CD14-positive monocyte (primary cell): Measurements from ENCODE around the gene NKAIN2. TPM values are rescaled to one million over a fixed set of nuclear protein-coding genes. Genes with fewer than 3 reads are reported as not detected.

Source experiments
- DNase-seq, 3 donors: peaks; one replicate each; pipeline ENCODE4 v3.0.0-alpha.2; 2011 to 2022
- H2AFZ ChIP-seq: 2 replicates; pipeline ENCODE4 v1.6.0; 2012; ENCODE audit warnings: mild to moderate bottlenecking, low read depth, low read length, inconsistent platforms; ENCODE audit not compliant: insufficient read depth, poor library complexity, severe bottlenecking
- H3K27ac ChIP-seq, 2 donors: 1 replicate in 1 of 2; 2 replicates in 1 of 2; pipeline ENCODE4 v1.5.1; 2012 to 2013; ENCODE audit warnings: low read length in 2 of 2, control low read depth in 1 of 2, inconsistent platforms in 1 of 2, low read depth in 1 of 2, mild to moderate bottlenecking in 1 of 2
- H3K27me3 ChIP-seq, 2 donors: one replicate each; pipeline versions ENCODE4 v1.6.0 to v1.6.1; 2011 to 2013; ENCODE audit warnings: low read length in 2 of 2; ENCODE audit not compliant: control insufficient read depth in 2 of 2, insufficient read depth in 2 of 2
- H3K36me3 ChIP-seq, 2 donors: replicated peaks in 1 of 2; 1 replicate in 1 of 2; 2 replicates in 1 of 2; pipeline versions ENCODE4 v1.5.1 to v1.6.1; 2012 to 2013; ENCODE audit warnings: low read length in 2 of 2, control low read depth in 1 of 2, inconsistent platforms in 1 of 2, mild to moderate bottlenecking in 1 of 2; ENCODE audit not compliant: insufficient read depth in 2 of 2, control insufficient read depth in 1 of 2
- H3K4me1 ChIP-seq, 2 donors: 1 replicate in 1 of 2; 2 replicates in 1 of 2; pipeline versions ENCODE4 v1.5.1 to v1.6.1; 2012 to 2013; ENCODE audit warnings: low read length in 2 of 2, control low read depth in 1 of 2, inconsistent platforms in 1 of 2, mild to moderate bottlenecking in 1 of 2, moderate library complexity in 1 of 2; ENCODE audit not compliant: insufficient read depth in 2 of 2, control insufficient read depth in 1 of 2
- H3K4me2 ChIP-seq: replicated peaks from 2 replicates; pipeline ENCODE3; 2012; ENCODE audit warnings: low read length, moderate library complexity, mild to moderate bottlenecking; ENCODE audit not compliant: poor library complexity, severe bottlenecking; ENCODE audit errors: extremely low read depth
- H3K4me3 ChIP-seq, 3 experiments: fragments of 200-600 bp in 1 of 3; sonication (generic) in 1 of 3; replicated peaks in 1 of 3; 1 replicate in 2 of 3; 2 replicates in 1 of 3; pipeline ENCODE4 v1.5.1; 2011 to 2013; ENCODE audit warnings: low read length in 3 of 3, mild to moderate bottlenecking in 3 of 3, control low read depth in 2 of 3, low read depth in 2 of 3, inconsistent platforms in 1 of 3, moderate library complexity in 1 of 3
- H3K79me2 ChIP-seq: 2 replicates; pipeline ENCODE4 v1.6.0; 2012; ENCODE audit warnings: mild to moderate bottlenecking, control low read depth, inconsistent platforms, low read length, moderate library complexity; ENCODE audit not compliant: insufficient read depth
- H3K9ac ChIP-seq: 2 replicates; pipeline ENCODE4 v1.6.0; 2017; ENCODE audit warnings: low read length, mild to moderate bottlenecking; ENCODE audit not compliant: insufficient read depth, poor library complexity, severe bottlenecking
- H3K9me3 ChIP-seq, 2 donors: replicated peaks in 1 of 2; 1 replicate in 1 of 2; 2 replicates in 1 of 2; pipeline versions ENCODE4 v1.5.1 to v1.6.1; 2012 to 2013; ENCODE audit warnings: low read length in 2 of 2, control low read depth in 1 of 2; ENCODE audit not compliant: control insufficient read depth in 1 of 2, insufficient read depth in 1 of 2
- H4K20me1 ChIP-seq: 2 replicates; pipeline ENCODE4 v1.6.0; 2012; ENCODE audit warnings: mild to moderate bottlenecking, low read length, control low read depth, moderate library complexity; ENCODE audit not compliant: insufficient read depth
- H3K27ac Mint-ChIP-seq, 7 donors: one replicate each; pipeline ENCODE4 v1.8.0; 2020; ENCODE audit warnings: mild to moderate bottlenecking in 7 of 7, mixed read lengths in 7 of 7, moderate library complexity in 6 of 7, inconsistent platforms in 2 of 7
- H3K27me3 Mint-ChIP-seq, 3 donors: one replicate each; pipeline ENCODE4 v1.8.0; 2021 to 2022; ENCODE audit warnings: low read depth in 3 of 3, mild to moderate bottlenecking in 3 of 3, mixed read lengths in 3 of 3, moderate library complexity in 3 of 3, inconsistent platforms in 1 of 3
- H3K36me3 Mint-ChIP-seq, 2 donors: one replicate each; pipeline ENCODE4 v1.8.0; 2020; ENCODE audit warnings: mixed read lengths in 2 of 2, inconsistent platforms in 1 of 2, mild to moderate bottlenecking in 1 of 2
- H3K4me1 Mint-ChIP-seq: one replicate; pipeline ENCODE4 v1.8.0; 2020; ENCODE audit warnings: mild to moderate bottlenecking, mixed read lengths
- H3K4me3 Mint-ChIP-seq, 2 donors: one replicate each; pipeline ENCODE4 v1.8.0; 2020; ENCODE audit warnings: mild to moderate bottlenecking in 2 of 2, mixed read lengths in 2 of 2, moderate library complexity in 1 of 2
- H3K9me3 Mint-ChIP-seq, 7 donors: one replicate each; pipeline ENCODE4 v1.8.0; 2020 to 2022; ENCODE audit warnings: mixed read lengths in 7 of 7, mild to moderate bottlenecking in 6 of 7, moderate library complexity in 6 of 7, inconsistent platforms in 2 of 7
- CTCF ChIP-seq: fragments of 200-600 bp; IDR thresholded peaks from one replicate; pipeline ENCODE4 v1.8.0; 2022; ENCODE audit warnings: antibody characterized with exemption, mild to moderate bottlenecking
- WGBS: methylation state at CpG from one replicate; pipeline ENCODE4 v1.1.5; 2013; ENCODE audit warnings: missing lambda C conversion rate; ENCODE audit not compliant: insufficient coverage; 5-methylcytosine and 5-hydroxymethylcytosine counted together
- intact Hi-C, 2 donors: fragments of 100-400 bp; cut with micrococcal nuclease; formaldehyde crosslinking; loops; one replicate each; pipeline versions ENCODE4 v1.15.0 to v1.15.1; 2023
- polyA plus RNA-seq, 3 donors: library from polyadenylated mRNA; depleted of rRNA in 1 of 3; unstranded in 2 of 3; stranded (reverse) in 1 of 3; fragments of 300-500 nt in 2 of 3; fragments of >200 nt in 1 of 3; fragmentation: Illumina TruSeq in 2 of 3; gene quantifications; 1 replicate in 2 of 3; 2 replicates in 1 of 3; pipeline ENCODE4 v1.2.3, GENCODE V29; 2012 to 2021

The NKAIN2 gene
- polyA plus RNA-seq, 3 donors, result not detected

- H3K4me3 Mint-ChIP-seq, result no peak overlapping the region
- Histone ChIP-seq H3K4me1 (no peaks in the 10 kb centered on the region), H3K36me3 (no peaks in the 10 kb centered on the region), H3K9ac (no peak overlapping the region), H3K27ac (no peak overlapping the region), H2AFZ (no peak overlapping the region), H3K4me3 (no peak overlapping the region), H3K79me2 (no peaks in the 10 kb centered on the region), H3K9me3 (no peaks in the 10 kb centered on the region), H3K27me3 (no peaks in the 10 kb centered on the region), H4K20me1 (no peaks in the 10 kb centered on the region), H3K4me2 (no peak overlapping the region)
- intact Hi-C loops, result no loop called here
- no CpG with 5 or more reads among the region's 3 CpGs for WGBS
- no peaks in the 10 kb centered on the region for H3K4me1 Mint-ChIP-seq
- TF ChIP-seq CTCF, result no peak
- peaks cover 0 to 3% (median 0%) of the 10 kb centered on the region in 7 donors for H3K9me3 Mint-ChIP-seq
- no peaks in the 10 kb centered on the region for H3K36me3 Mint-ChIP-seq
- no peaks in the 10 kb centered on the region for H3K27me3 Mint-ChIP-seq
- H3K27ac Mint-ChIP-seq, result no peak overlapping the region
- no peak for DNase-seq
These were observed 971.5 kb downstream of the NKAIN2 start for GRCh38 chr6:124775121-124775520.

- TF ChIP-seq CTCF, result no peak
These were observed 974.2 kb downstream of the NKAIN2 start for GRCh38 chr6:124777863-124778262.

More at GRCh38 chr6:124777863-124778262, 974.2 kb downstream of the NKAIN2 start:
- Mint-ChIP-seq H3K4me3 (no peak overlapping the region), H3K27me3 (no peaks in the 10 kb centered on the region), H3K36me3 (no peaks in the 10 kb centered on the region), H3K4me1 (no peaks in the 10 kb centered on the region), H3K9me3 (peaks cover 0 to 3% (median 0%) of the 10 kb centered on the region in 7 donors), H3K27ac (no peak overlapping the region)
- DNase-seq, result no peak
- Histone ChIP-seq H4K20me1 (no peaks in the 10 kb centered on the region), H3K4me2 (no peak overlapping the region), H3K4me3 (no peak overlapping the region), H3K27ac (no peak overlapping the region), H3K4me1 (no peaks in the 10 kb centered on the region), H3K9ac (no peak overlapping the region), H2AFZ (no peak overlapping the region), H3K79me2 (no peaks in the 10 kb centered on the region), H3K27me3 (no peaks in the 10 kb centered on the region), H3K9me3 (no peaks in the 10 kb centered on the region), H3K36me3 (no peaks in the 10 kb centered on the region)
- intact Hi-C loops, result no loop called here
- WGBS, result 80% methylated on average over 1 of the region's 2 CpGs
